RCC 7860 (cell line): ENCODE results near the gene FRMPD4.
"Not testable (repeated sequence)": the region's sequence is repeated elsewhere in the genome, so short reads cannot be mapped to it uniquely, and the experiment has no call there.

Experiments
- DNase-seq: peaks from one replicate; pipeline ENCODE4 v3.0.0-alpha.2; 2015; ENCODE audit warnings: low spot score
- FAIRE-seq: peaks from 2 replicates; lab custom pipeline; 2012; peaks lifted over from hg19 to GRCh38; lab: Jason Lieb, UNC

FRMPD4 gene

DNA sequence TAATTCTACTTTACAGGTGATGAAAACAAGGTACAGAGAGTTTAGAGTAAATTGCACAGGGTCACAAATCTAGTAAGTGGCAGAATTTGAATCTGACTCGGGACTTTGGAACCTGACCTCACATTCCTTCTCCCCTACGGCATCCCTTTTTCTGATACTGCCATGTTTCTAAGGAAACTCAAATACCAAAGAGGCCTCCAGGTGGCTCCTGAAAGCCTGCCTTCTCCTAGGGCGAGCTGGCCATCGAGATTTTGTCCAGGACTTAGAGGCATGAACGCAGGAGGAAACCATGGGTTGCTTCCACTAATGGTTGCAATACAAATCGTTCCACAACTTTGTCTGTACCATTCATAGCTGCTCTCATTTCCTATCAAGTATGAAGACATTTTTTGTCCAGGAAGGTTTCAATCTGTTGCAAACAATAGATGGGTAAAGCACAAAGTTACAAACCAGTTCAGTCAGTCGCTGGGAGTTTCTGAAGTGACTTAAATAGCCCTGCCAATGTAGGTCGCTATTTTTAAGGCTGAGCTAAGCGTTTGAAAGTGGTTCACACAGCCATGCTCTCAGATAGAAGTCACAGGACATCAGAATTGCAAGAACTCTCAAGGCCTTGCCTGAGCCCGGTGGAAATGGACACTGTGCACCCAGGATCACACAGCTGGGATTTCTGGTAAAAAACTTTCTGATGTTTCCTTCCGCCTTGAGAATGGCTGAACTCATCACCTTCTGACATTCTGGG lies 356.3 kb downstream of the FRMPD4 start:
- DNase-seq, result no peak
- no peak for FAIRE-seq

DNA sequence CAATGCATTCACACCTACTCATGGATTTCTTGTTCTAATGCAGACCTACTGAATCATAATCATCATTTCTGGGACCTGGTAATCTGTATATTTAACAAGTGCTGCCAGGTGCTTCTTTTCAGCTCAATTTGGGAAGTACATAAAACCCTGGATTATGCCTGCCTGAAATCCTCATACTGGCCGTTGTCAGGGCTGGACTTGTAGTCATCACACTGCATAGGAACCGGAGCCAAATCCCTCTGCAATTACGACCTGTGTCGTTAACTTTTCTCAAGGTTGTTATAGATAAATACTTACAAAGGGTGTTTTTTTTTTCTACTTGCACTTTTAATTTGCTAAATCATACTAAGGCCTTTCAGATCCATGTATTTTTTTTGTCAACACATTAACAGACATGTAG lies 358.1 kb downstream of the FRMPD4 start:
- DNase-seq, result no peak
- no peak for FAIRE-seq

DNA sequence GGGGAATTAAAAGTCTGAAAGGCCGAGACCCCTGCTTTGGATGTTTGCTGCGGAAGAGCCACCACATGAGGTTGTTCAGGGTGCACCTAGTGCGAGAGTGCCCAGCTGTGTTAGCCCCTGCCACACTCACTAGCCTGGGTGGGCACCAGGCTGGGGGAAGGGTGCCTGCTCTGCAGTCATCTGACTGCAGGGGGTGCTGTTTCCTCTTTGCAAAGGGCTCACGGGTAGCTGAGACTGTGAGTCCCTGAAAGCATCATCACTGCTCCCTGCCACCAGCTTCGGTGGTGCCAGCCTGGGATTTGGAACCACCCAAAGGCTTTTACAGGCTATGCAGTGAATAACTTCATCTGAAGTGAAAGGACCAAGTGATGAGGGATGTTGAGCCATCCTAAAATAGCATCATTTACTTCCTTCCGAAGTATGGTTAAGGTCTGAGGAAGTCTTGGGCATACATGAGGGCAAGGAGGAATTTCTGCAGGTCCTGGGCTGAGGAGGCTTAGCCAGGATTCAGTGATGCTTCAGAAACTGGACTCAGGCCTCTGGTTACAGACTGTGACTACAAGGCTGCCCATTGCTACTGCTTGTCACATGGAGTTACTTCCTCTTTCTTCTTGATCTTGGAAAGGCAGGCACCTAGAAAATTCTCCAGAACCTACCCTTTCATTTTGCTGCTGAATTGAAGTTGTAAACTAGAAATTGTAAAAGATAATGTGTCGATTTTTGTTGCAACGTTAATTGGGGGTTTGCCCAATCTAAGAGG lies 359.7 kb downstream of the FRMPD4 start:
- FAIRE-seq (no peak), DNase-seq (no peak)

DNA sequence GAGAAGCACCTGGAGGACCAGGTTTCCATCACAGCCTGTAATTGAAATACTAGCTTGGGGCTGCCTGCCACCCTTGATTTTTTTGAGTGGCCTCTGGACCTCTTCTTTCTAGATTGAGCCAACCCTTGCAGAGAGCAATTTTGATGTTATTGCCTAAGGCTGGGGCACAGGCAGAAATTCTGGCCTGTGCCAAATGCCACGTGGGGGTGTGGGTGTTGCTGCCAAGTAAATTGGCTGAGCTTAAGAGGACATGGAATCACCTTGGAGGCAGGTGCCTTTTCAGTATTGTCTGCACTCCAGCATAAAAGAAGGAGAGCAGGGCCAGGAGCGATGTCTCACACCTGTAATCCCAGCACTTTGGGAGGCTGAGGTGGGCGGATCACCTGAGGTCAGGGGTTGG lies 366.9 kb downstream of the FRMPD4 start:
- FAIRE-seq (no peak), DNase-seq (no peak)

DNA sequence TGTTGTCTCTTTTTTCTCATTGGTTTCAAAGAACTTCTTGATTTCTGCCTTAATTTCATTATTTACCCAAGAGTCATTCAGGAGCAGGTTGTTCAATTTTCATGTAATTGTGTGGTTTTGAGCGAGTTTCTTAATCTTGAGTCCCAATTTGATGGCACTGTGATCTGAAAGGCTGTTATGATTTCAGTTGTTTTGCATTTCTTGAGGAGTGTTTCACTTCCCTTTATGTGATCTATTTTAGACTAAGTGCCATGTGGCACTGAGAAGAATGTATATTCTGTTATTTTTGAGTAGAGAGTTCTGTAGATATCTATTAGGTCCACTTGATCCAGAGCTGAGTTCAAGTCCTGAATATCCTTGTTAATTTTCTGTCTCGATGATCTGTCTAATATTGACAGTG lies 377.1 kb downstream of the FRMPD4 start:
- not testable (repeated sequence) for DNase-seq, FAIRE-seq

DNA sequence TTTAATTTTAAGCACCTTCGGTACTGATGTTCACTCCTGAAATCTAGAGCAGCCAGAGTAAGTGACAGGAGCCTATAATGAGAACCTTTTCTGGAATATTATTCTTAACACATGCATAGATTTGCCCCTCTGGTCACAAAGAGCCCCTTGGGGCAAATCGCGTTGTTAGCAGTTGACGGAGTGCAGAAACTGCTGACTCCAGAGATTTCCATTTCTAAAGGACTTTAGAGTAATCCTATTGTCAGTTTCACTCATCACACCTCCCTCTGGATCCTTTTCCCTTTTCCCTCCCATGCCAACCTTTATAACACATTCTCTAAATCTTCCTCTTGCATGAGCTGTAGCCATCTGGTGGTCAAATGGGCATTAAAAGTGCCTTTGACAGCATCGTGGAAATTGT lies 388.0 kb downstream of the FRMPD4 start:
- FAIRE-seq (no peak), DNase-seq (no peak)

DNA sequence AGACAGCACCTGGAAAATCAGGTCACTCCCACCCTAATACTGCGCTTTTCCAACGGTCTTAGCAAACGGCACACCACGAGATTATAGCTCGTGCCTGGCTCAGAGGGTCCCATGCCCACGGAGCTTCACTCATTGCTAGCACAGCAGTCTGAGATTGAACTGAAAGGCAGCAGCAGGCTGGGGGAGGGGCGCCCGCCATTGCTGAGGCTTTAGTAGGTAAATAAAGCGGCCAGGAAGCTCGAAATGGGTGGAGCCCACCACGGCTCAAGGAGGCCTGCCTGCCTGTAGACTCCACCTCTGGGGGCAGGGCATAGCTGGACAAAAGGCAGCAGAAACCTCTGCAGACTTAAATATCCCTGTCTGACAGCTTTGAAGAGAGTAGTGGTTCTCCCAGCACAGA lies 399.8 kb downstream of the FRMPD4 start:
- FAIRE-seq, DNase-seq: not testable (repeated sequence)

DNA sequence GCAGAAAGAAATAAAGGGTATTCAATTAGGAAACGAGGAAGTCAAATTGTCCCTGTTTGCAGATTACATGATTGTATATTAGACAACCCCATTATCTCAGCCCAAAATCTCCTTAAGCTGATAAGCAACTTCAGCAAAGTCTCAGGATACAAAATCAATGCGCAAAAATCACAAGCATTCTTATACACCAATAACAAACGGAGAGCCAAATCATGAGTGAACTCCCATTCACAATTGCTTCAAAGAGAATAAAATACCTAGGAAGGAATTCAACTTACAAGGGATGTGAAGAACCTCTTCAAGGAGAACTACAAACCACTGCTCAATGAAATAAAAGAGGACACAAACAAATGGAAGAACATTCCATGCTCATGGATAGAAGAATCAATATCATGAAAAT lies 404.0 kb downstream of the FRMPD4 start:
- not testable (repeated sequence) for DNase-seq, FAIRE-seq

DNA sequence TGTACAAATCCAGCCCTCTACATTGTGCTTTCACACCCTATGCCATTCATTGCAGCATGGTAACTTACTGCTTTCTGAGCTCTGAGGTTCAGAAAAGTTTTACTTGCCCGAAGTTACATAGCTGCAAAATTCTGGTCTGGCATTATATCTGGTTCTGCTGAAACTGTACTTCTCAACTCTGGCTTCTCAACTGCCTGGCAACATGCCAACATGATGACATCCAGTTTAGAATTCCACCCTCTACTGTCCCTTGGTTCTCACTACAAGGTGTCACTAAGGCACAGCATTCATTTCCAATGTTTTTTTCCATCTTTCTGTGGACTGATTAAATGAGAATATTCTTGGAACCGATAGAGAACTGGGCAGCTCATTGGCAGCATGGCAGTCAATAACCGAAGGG lies 410.1 kb downstream of the FRMPD4 start:
- FAIRE-seq, result no peak
- no peak for DNase-seq

DNA sequence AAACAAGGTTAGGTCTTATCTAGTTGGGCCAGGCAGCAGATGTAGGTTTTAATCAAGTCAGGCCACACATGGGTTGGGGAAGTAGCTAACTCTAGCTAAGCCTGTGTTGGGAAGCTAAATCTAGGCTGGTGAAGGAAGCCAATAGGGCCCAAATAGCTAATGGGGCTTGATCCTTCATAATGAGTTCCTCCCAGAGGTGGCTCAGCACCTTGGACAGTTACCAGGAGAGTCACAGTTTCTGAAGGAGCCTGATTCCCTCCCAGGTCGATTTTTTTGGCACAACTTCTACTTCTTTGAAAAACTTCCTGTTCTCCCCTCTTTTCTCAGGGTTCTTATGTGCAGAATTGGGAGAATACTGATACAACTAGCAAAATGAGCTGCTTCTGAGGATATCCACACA lies 410.5 kb downstream of the FRMPD4 start:
- FAIRE-seq, result no peak
- no peak for DNase-seq

DNA sequence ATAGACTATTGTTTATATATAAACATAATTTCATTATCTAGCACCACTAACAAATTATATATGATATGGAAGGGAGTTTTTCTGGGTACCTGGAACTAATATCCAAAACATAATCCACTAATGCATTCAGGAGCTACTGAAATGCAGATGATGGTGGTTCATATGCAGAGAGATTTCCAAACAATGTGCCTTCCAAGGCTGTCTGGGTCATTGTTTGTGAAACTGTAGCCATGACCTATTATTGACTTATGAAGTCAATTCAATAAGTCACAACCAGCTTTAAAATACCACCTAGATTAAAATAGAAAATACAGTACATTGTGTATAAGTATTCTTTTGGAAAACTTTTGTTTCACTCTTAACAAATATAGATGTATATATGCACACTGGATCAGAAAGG lies 415.9 kb downstream of the FRMPD4 start:
- DNase-seq (no peak), FAIRE-seq (no peak)

DNA sequence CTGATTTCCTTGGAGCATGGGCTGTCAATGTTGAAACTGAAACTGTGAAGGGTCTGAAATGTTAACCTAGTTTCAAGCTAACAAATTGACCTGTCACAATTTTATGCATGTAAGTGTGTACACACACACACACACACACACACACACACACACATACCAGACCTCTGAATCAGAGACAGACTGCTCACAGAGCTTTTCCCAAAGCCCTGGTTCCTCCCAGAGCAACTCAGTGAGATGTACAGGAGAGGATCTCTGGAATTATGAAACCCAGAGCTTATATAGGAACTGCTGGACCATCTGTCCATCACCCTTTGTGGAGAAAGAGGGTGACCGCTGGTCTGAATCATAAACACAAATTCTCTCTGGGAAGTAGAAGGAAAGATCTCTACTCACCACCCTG lies 424.8 kb downstream of the FRMPD4 start:
- FAIRE-seq, result no peak

DNA sequence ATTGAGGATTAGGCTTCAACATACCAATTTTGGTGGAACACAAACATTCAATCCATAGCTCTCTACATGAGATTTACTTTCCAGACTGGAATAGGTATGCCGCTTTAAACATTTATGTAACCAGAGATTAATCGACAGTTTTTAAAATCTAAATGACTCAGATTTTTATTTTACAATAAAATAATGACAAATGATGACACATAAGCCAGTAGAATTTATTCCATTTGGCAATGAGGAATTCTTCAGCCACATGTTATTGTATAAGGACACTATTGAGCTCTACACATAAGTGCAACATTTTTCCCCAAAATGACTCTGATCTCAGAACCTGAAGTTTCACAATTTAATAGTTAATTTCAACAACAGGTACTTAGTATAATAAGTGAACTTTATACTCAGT lies 425.9 kb downstream of the FRMPD4 start:
- FAIRE-seq (no peak), DNase-seq (no peak)

More for the DNA sequence above, 424.8 kb downstream of the FRMPD4 start:
- no peak for DNase-seq

DNA sequence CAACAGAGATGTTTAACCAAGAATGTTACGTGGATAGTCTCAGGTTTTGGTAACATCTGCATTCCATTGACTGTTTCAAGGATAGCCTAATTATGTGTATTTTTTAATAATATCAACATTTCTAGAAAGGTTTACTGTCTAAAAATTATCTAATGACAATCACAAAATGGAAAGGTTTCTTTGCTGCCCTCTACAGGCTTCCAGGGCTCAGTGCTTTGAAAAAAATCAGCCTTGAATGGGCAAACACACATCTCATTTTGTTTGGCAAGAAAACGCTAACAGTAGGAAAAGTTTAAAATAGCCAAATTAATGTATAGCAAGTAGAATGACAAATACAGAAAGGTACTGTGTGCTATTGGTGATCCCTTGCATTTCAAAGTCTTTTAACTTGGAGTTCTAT lies 429.6 kb downstream of the FRMPD4 start:
- DNase-seq (no peak), FAIRE-seq (peak; percentile 70)

DNA sequence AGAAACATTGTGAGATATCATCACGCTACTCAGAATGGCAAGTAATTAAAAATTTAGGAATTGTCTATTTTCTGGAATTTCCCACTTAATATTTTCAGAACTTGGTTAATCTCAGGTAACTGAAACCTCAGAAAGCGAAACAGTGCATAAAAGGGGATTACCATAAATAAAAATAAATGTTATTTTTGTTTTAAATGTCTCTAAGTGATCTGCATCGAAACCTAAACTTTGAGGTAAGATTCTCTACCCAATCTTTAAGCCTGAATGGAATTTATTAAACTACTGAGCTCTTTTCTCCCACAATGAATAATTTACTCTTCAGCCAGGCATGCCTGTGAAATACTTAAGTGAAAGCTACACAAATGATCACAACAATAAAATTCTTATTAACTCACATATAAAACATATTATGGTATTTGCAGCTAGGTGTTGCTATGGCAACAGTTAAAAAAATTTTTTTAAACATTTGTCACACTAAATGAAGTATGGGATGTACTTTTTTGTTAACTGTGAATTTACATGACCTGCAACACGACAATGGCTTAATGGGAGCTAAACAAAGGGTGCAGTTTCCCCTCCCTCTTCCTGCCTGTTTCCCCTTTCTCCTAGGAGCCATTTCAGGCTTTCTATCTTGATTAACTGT lies 432.7 kb downstream of the FRMPD4 start:
- FAIRE-seq, result no peak

DNA sequence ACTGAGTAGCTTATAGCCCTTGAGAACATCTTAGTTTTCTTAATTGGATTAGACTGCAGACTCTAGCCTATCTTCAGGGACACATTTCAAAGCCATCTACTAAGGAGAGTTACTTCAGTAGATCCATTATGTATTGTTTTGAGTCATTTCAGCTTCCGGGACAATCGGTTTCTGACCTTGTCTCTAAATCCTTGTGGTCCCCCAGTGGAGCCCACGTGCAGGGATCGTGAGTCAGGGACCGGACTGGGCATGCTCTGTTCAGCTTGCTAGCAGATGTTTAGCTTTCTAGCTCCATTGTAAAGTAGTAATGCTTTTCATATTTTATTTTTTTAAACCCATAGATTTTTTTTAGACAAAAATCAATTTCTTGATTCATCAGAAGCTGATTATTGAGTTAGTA lies 441.0 kb downstream of the FRMPD4 start:
- DNase-seq (no peak), FAIRE-seq (no peak)

More for the DNA sequence above, 432.7 kb downstream of the FRMPD4 start:
- no peak for DNase-seq

DNA sequence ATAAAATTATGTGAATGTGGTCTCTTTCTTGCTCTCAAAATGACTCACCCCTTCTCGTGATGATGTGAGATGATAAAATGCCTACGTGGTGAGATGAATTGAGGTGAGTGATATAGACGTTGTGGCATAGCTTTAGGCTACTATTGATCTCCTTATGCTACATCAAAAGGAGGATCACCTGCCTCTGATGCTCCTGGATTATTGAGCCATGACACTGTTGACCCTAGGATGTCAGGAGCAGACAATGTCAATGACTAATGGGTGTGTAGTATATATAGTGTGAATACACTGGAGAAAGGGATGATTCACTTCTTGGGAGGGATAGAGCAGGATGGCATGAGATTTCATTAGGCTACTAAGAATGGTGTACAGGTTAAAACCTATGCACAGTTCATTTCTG lies 442.3 kb downstream of the FRMPD4 start:
- no peak for DNase-seq
- FAIRE-seq, result no peak

DNA sequence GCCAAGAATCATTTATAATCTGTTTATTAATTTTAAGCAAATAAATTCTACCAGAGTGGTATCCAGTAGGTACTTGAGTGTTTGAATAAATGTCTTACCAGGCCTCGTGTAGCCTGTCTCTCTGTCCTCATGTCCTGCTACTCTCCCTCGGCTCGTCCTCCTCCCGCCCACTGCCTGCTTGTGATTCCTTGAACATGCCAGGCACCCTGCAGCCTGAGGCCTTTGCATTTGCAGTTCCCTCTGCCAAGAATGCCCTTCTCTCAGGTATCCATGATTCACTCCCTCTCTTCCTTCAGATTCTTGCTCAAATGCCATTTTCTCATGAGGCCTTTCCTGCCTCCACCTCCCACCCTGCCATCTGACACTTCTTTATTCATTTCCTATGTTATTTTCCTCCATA lies 443.3 kb downstream of the FRMPD4 start:
- DNase-seq, result no peak
- no peak for FAIRE-seq

DNA sequence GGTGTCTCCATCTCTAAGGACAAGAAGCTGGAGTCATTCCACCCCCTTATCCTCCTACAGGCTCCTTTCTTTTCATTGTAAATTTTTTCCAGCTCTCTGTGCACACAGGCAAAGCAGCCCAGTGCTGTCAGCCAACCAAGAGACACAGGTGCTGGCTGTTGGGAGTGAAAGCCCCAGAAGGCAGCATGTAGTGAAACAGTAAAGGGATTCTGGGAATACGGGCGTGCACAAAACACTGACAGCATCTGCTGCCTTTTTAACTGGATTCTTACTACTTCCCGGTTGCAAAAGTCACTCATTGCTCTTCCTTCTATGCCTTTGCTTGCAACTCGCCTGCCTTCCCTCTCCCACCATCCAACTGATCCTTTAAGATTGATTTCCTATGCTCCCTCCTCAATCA lies 444.4 kb downstream of the FRMPD4 start:
- DNase-seq, result no peak
- no peak for FAIRE-seq

DNA sequence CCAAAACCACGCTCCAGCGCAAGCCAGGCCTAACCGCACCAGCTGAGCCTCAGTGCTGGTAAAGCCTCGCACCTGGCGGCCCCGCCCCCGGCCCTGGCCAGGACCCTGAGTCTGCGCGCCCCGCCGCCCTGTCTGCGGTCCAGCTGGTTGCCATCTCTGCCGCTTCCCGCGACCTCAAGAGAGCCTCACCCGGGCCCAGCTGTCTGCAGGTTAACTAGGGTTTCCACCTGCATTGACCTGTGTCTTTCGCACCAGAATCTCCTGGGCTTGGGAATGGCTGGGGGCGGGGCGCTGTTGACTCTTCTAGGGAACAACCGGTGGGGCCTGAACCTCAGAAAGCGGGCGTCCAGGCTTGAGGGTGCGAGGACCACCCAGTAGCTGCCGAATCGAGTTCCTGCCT lies 445.3 kb downstream of the FRMPD4 start:
- FAIRE-seq, result no peak
- DNase-seq, result no peak

DNA sequence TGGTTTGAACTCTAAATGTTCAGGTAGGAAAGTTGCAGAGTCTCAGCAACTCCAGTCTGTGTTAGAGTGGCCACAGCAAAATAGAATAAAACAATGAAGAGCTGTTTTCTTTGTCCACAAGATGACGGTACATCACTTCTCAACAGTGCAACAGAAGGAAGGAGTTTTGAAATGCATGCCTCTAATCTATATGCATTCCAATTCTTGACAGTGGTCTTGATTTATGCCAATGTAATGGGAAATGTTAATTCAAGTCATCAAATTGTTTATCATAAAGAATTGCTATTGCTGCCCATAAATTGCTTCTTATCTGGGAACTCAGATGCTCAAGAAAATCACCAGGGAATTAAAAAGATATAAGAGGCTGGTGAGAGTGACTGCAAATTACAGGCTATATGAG lies 457.4 kb downstream of the FRMPD4 start:
- no peak for FAIRE-seq
- no peak for DNase-seq

DNA sequence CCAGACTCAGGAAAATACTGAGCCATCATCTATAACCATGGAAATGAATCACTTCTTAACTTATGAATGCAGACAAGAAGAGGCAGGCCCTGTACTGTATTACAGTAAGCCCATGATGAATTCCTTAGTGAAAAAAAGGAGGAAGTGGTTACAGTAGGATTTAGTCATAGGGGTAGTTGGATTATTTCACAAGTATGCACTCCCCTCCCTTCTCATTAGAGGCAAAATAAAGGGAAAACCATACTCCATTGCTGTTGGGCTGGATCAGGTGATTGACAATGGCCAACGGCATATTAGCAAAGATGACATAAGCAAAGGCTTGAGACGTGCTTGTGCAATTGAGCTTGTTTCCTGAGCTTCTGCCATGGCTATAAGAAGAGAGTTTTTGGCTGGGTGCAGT lies 471.8 kb downstream of the FRMPD4 start:
- no peak for FAIRE-seq
- DNase-seq, result peak; percentile 59
